ENCODE measurements around the gene TYRP1.

DNA sequence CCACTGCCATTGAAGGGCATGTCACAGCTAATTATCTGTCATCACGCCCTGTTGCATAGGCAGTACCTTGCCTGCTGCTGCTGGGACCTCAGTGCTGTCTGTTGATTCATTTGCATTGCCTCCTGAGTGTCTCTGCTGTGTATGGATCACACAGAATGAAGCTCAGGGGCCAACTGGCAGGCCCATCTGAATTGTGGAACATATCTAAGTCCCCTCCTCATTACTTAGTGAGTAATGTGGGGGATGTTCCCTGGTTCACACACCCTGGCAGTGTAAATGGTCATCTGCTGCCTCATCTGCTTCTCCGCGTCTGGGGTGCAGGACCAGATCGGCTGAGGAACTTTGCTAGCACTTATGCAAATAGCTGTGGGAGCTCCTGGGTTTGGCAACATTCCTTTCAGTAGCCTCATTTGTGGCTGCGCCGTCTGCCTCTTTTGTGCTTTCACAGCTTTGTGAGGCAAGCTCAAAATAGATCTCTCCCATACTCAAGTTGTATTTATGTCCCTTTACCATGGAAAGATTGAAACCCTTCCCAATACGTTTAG lies 25.4 kb downstream of the TYRP1 start:
- TF ChIP-seq, protein P1, sequence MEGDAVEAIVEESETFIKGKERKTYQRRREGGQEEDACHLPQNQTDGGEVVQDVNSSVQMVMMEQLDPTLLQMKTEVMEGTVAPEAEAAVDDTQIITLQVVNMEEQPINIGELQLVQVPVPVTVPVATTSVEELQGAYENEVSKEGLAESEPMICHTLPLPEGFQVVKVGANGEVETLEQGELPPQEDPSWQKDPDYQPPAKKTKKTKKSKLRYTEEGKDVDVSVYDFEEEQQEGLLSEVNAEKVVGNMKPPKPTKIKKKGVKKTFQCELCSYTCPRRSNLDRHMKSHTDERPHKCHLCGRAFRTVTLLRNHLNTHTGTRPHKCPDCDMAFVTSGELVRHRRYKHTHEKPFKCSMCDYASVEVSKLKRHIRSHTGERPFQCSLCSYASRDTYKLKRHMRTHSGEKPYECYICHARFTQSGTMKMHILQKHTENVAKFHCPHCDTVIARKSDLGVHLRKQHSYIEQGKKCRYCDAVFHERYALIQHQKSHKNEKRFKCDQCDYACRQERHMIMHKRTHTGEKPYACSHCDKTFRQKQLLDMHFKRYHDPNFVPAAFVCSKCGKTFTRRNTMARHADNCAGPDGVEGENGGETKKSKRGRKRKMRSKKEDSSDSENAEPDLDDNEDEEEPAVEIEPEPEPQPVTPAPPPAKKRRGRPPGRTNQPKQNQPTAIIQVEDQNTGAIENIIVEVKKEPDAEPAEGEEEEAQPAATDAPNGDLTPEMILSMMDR (IDR thresholded peaks at IDR 0.05) = no peak
- no peak for TF ChIP-seq POLR2AphosphoS5 (IDR thresholded peaks at IDR 0.05; ENCODE audit: insufficient read depth in 1 of 2, low read depth in 1 of 2)
